Osteocyte (in vitro differentiated cells): ENCODE data around the gene WDR6. TPM values are rescaled to one million over a fixed set of nuclear protein-coding genes. Genes with fewer than 3 reads are reported as not detected.
A peak's percentile ranks its signal among the peaks of the same experiment; 100 is the strongest.

Experiments
- DNase-seq: peaks from one replicate; pipeline ENCODE4 v3.0.0; 2021; ENCODE audit warnings: mixed read lengths; ENCODE audit not compliant: unreplicated experiment; ENCODE audit errors: extremely low spot score
- H3K27ac Mint-ChIP-seq: one replicate; pipeline ENCODE4 v1.8.0; 2021; ENCODE audit warnings: mild to moderate bottlenecking, mixed read lengths; ENCODE audit not compliant: unreplicated experiment
- H3K27me3 Mint-ChIP-seq: one replicate; pipeline ENCODE4 v1.8.0; 2021; ENCODE audit warnings: mixed read lengths; ENCODE audit not compliant: unreplicated experiment
- H3K36me3 Mint-ChIP-seq: one replicate; pipeline ENCODE4 v1.8.0; 2021; ENCODE audit warnings: mixed read lengths; ENCODE audit not compliant: unreplicated experiment
- H3K4me1 Mint-ChIP-seq: one replicate; pipeline ENCODE4 v1.8.0; 2021; ENCODE audit warnings: mixed read lengths; ENCODE audit not compliant: unreplicated experiment
- H3K4me3 Mint-ChIP-seq: one replicate; pipeline ENCODE4 v1.8.0; 2021; ENCODE audit warnings: mild to moderate bottlenecking, moderate library complexity, mixed read lengths; ENCODE audit not compliant: unreplicated experiment
- H3K9me3 Mint-ChIP-seq: one replicate; pipeline ENCODE4 v1.8.0; 2021; ENCODE audit warnings: mixed read lengths; ENCODE audit not compliant: unreplicated experiment
- CTCF ChIP-seq: fragments of 200-600 bp; sonication (generic); IDR thresholded peaks from 2 replicates; pipeline ENCODE4 v1.5.0; 2021; ENCODE audit warnings: antibody characterized with exemption, mild to moderate bottlenecking, moderate library complexity
- total RNA-seq: library from RNA; stranded (reverse); gene quantifications from 2 replicates; pipeline ENCODE4 v1.2.1, GENCODE V29; 2021

The WDR6 gene
- total RNA-seq, 1 donor from 2014 or later, result 236 TPM

- H3K4me3 Mint-ChIP-seq, result peak overlapping the region; percentile 90
- no peaks in the 10 kb centered on the region for H3K27me3 Mint-ChIP-seq
- H3K27ac Mint-ChIP-seq, result peak overlapping the region; percentile 88
- no peaks in the 10 kb centered on the region for H3K9me3 Mint-ChIP-seq
- no peak for DNase-seq
- peaks cover 40% of the 10 kb centered on the region for H3K4me1 Mint-ChIP-seq
- no peak for TF ChIP-seq CTCF
- peaks cover 23% of the 10 kb centered on the region for H3K36me3 Mint-ChIP-seq
These were observed 11.5 kb downstream of the WDR6 start for GRCh38 chr3:49018707-49019006.

DNA sequence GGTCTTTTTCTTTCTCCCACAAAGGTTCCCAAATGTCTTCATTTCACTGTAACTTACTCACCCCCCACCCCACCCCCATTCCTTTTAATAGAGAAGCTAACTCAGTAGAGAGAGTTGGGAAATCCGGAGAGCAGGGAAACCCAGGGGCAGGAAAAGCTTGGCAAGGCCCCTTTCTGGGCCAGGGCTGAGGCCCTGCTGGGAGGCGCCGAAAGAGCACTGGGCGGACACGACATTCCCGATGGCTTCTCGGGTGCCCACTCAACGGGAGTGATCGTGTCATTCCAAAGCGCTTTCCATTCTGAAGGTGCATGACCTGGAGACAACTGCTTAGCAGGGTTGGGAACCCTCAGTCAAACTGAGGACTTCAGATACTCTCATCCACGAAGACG, 12.7 kb downstream of the WDR6 start:
- no peak for DNase-seq
- no peak for TF ChIP-seq CTCF

GRCh38 chr3:49020330-49021212, 13.4 kb downstream of the WDR6 start:
- no peaks in the 10 kb centered on the region for H3K9me3 Mint-ChIP-seq
- H3K36me3 Mint-ChIP-seq, result peaks cover 30% of the 10 kb centered on the region
- no peak for TF ChIP-seq CTCF
- H3K27ac Mint-ChIP-seq, result peak overlapping the region; percentile 94
- H3K4me1 Mint-ChIP-seq, result peaks cover 40% of the 10 kb centered on the region
- no peak for DNase-seq
- peak overlapping the region; percentile 90 for H3K4me3 Mint-ChIP-seq
- no peaks in the 10 kb centered on the region for H3K27me3 Mint-ChIP-seq

More for the DNA sequence above, 12.7 kb downstream of the WDR6 start:
- H3K4me3 Mint-ChIP-seq, result peak overlapping the region; percentile 90
- peaks cover 32% of the 10 kb centered on the region for H3K36me3 Mint-ChIP-seq
- H3K4me1 Mint-ChIP-seq, result peaks cover 40% of the 10 kb centered on the region
- H3K27me3 Mint-ChIP-seq, result no peaks in the 10 kb centered on the region
- peak overlapping the region; percentile 94 for H3K27ac Mint-ChIP-seq
- no peaks in the 10 kb centered on the region for H3K9me3 Mint-ChIP-seq

DNA sequence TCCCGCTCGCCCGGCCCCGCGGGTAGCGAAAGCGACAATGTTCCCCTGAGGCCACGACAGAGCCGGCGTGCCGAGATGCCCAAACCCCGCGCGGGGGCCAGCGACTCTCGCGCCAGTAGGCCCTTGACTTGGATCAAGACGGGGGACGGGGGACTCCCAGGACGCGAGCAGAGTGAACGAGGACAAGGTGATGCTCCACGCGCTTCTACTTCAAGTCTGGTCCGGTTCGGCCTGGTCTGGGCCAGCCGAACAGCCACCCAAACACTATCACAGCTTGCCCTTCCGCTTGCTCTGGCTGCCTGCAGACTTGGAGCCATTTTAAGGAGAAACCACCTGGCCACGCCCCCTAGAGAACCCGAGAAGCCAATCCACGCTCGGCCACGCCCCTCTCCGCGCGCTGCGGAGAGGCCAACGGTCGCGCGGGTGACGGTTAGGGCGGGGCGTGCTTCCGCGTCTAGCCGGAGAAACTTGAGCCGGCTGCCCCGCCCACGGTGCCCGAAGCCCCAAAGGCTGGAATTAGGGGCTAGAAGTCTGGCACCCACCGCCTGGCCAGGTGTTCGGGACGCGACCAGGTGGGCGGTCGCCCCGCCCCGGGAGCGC, 14.1 kb downstream of the WDR6 start:
- H3K36me3 Mint-ChIP-seq, result peaks cover 27% of the 10 kb centered on the region
- no peak for TF ChIP-seq CTCF
- no peaks in the 10 kb centered on the region for H3K9me3 Mint-ChIP-seq
- peak; percentile 99 for DNase-seq
- peak overlapping the region; percentile 90 for H3K4me3 Mint-ChIP-seq
- H3K4me1 Mint-ChIP-seq, result peaks cover 40% of the 10 kb centered on the region
- peak overlapping the region; percentile 94 for H3K27ac Mint-ChIP-seq
- no peaks in the 10 kb centered on the region for H3K27me3 Mint-ChIP-seq
